OCI-LY7 (cell line): ENCODE results near the gene CD6.

Source experiments
- EZH2phosphoT487 ChIP-seq: fragments of 200-600 bp; sonication (generic); IDR thresholded peaks from 2 replicates; pipeline ENCODE4 v1.6.1; 2018; ENCODE audit warnings: low read depth, borderline replicate concordance, mild to moderate bottlenecking, mixed run types, antibody characterized with exemption, low read length, moderate library complexity, mixed read lengths
- TF ChIP-seq, protein P1 (sequence below): fragments of 200-600 bp; sonication (generic); conservative IDR thresholded peaks from 2 replicates; pipeline ENCODE4 v1.5.1; 2014; ENCODE audit warnings: mild to moderate bottlenecking, antibody characterized with exemption, low read length, moderate library complexity, mixed read lengths

DNA sequence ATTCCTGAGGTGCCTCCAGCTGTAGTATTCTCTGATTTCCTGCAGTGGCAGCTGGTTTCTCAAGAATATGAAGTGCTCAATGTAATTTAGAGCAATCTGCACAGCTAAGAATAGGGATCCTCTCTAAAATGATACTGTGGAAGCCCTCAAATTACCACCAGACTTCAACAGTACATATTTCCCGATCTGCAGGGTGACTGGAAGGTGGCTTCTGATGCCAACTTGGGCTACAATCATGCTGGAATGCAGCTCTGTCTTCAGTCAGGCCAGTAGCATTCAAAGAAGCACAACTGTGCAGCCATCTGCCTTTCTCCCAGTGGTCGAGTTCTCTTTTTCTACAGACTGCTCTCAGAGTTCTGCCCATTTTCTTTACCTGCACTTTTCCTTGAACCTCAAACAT, 75.4 kb downstream of the CD6 start:
- TF ChIP-seq, protein P1, sequence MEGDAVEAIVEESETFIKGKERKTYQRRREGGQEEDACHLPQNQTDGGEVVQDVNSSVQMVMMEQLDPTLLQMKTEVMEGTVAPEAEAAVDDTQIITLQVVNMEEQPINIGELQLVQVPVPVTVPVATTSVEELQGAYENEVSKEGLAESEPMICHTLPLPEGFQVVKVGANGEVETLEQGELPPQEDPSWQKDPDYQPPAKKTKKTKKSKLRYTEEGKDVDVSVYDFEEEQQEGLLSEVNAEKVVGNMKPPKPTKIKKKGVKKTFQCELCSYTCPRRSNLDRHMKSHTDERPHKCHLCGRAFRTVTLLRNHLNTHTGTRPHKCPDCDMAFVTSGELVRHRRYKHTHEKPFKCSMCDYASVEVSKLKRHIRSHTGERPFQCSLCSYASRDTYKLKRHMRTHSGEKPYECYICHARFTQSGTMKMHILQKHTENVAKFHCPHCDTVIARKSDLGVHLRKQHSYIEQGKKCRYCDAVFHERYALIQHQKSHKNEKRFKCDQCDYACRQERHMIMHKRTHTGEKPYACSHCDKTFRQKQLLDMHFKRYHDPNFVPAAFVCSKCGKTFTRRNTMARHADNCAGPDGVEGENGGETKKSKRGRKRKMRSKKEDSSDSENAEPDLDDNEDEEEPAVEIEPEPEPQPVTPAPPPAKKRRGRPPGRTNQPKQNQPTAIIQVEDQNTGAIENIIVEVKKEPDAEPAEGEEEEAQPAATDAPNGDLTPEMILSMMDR, result no peak
- no peak for TF ChIP-seq EZH2phosphoT487
